Tibial nerve (tissue), 4 donors: Measurements from ENCODE around the gene IL17RD. TPM values are rescaled to one million over a fixed set of nuclear protein-coding genes. Genes with fewer than 3 reads are reported as not detected.

ENCODE experiments used
- DNase-seq, 2 donors: peaks; one replicate each; pipeline ENCODE4 v3.0.0-alpha.2; 2019; ENCODE audit warnings: low spot score in 2 of 2
- H3K27ac ChIP-seq, 4 donors: fragments of 200-600 bp; sonication (generic) in 3 of 4; one replicate each; pipeline ENCODE4 v1.5.1; 2017 to 2019; ENCODE audit warnings: mild to moderate bottlenecking in 1 of 4
- H3K27me3 ChIP-seq, 2 donors: fragments of 200-600 bp; sonication (generic) in 1 of 2; one replicate each; pipeline versions ENCODE4 v1.5.1 to v1.6.0; 2017 to 2019
- H3K36me3 ChIP-seq, 3 donors: fragments of 200-600 bp; sonication (generic); one replicate each; pipeline ENCODE4 v1.5.1; 2018 to 2019
- H3K4me1 ChIP-seq, 4 donors: fragments of 200-600 bp; sonication (generic) in 3 of 4; one replicate each; pipeline ENCODE4 v1.5.1; 2017 to 2019
- H3K4me3 ChIP-seq, 4 donors: fragments of 200-600 bp; sonication (generic) in 3 of 4; one replicate each; pipeline ENCODE4 v1.5.1; 2017 to 2019; ENCODE audit warnings: mild to moderate bottlenecking in 1 of 4, moderate library complexity in 1 of 4
- H3K9me3 ChIP-seq, 4 donors: fragments of 200-600 bp; sonication (generic) in 3 of 4; one replicate each; pipeline ENCODE4 v1.5.1; 2017 to 2019
- CTCF ChIP-seq, 5 experiments: fragments of 200-600 bp in 3 of 5; fragments of 450-650 bp in 2 of 5; sonication (generic) in 3 of 5; IDR thresholded peaks; one replicate each; pipeline ENCODE4 v1.5.1; 2016 to 2019; ENCODE audit warnings: antibody characterized with exemption in 5 of 5, mild to moderate bottlenecking in 3 of 5, moderate library complexity in 2 of 5
- EP300 ChIP-seq, 2 donors: sonication (generic); formaldehyde crosslinking; IDR thresholded peaks; one replicate each; pipeline ENCODE4 v1.6.1; 2017; ENCODE audit warnings: antibody characterized with exemption in 2 of 2, mild to moderate bottlenecking in 1 of 2
- POLR2A ChIP-seq, 2 donors: fragments of 450-650 bp; IDR thresholded peaks; one replicate each; pipeline ENCODE4 v1.6.1; 2017; ENCODE audit warnings: antibody characterized with exemption in 2 of 2, mild to moderate bottlenecking in 2 of 2, moderate library complexity in 2 of 2
- WGBS, 2 donors: methylation state at CpG; one replicate each; pipeline ENCODE4 v1.1.5; 2018; 5-methylcytosine and 5-hydroxymethylcytosine counted together
- total RNA-seq, 4 donors: library from RNA; depleted of rRNA; stranded (reverse); fragments of >200 nt; gene quantifications; one replicate each; pipeline ENCODE4 v1.1.0, GENCODE V29; 2016

Gene IL17RD
- total RNA-seq, 4 donors from 2014 or later = 9.8 to 13.8 (median 10.1) TPM

- Histone ChIP-seq H3K27ac (no peak overlapping the region), H3K27me3 (no peaks in the 10 kb centered on the region)
- no peak for TF ChIP-seq POLR2A (IDR thresholded peaks at IDR 0.05)
Measured at GRCh38 chr3:57095363-57095762, 69.8 kb downstream of the IL17RD start.

GRCh38 chr3:57094575-57094974 lies 70.6 kb downstream of the IL17RD start:
- H3K27me3 ChIP-seq = no peaks in the 10 kb centered on the region
- DNase-seq = no peak
- H3K27ac ChIP-seq = peak overlapping the region in 2 of 4 donors; percentile 18 to 47
- H3K36me3 ChIP-seq = peaks cover 0 to 32% (median 0%) of the 10 kb centered on the region in 3 donors
- H3K4me1 ChIP-seq = peaks cover 0 to 19% (median 0%) of the 10 kb centered on the region in 4 donors
- 58 to 71% methylated on average over 4 of the region's 4 CpGs for WGBS, 2 donors
- no peaks in the 10 kb centered on the region for H3K9me3 ChIP-seq
- TF ChIP-seq CTCF (IDR thresholded peaks at IDR 0.05) = no peak
- TF ChIP-seq POLR2A (IDR thresholded peaks at IDR 0.05) = no peak
- TF ChIP-seq EP300 (IDR thresholded peaks at IDR 0.05) = no peak
- H3K4me3 ChIP-seq = no peak overlapping the region

More at GRCh38 chr3:57095363-57095762, 69.8 kb downstream of the IL17RD start:
- peaks cover 0 to 32% (median 0%) of the 10 kb centered on the region in 3 donors for H3K36me3 ChIP-seq
- H3K4me3 ChIP-seq = no peak overlapping the region
- DNase-seq = no peak
- no peaks in the 10 kb centered on the region for H3K9me3 ChIP-seq
- 69 to 79% methylated on average over 5 of the region's 5 CpGs for WGBS, 2 donors
- peaks cover 0 to 23% (median 0%) of the 10 kb centered on the region in 4 donors for H3K4me1 ChIP-seq

GRCh38 chr3:57093971-57094535 lies 71.1 kb downstream of the IL17RD start:
- peaks cover 0 to 19% (median 0%) of the 10 kb centered on the region in 4 donors for H3K4me1 ChIP-seq
- peaks cover 0 to 32% (median 0%) of the 10 kb centered on the region in 3 donors for H3K36me3 ChIP-seq
- peak overlapping the region in 1 of 4 donors; percentile 6 for H3K4me3 ChIP-seq
- no peaks in the 10 kb centered on the region for H3K27me3 ChIP-seq
- no peaks in the 10 kb centered on the region for H3K9me3 ChIP-seq
- 47 to 59% methylated on average over 6 of the region's 6 CpGs for WGBS, 2 donors
- DNase-seq = no peak
- peak overlapping the region in 2 of 4 donors; percentile 18 to 47 for H3K27ac ChIP-seq
- TF ChIP-seq EP300 (IDR thresholded peaks at IDR 0.05) = no peak
- TF ChIP-seq POLR2A (IDR thresholded peaks at IDR 0.05) = no peak
- no peak for TF ChIP-seq CTCF (IDR thresholded peaks at IDR 0.05)

GRCh38 chr3:57093489-57093888 lies 71.7 kb downstream of the IL17RD start:
- Histone ChIP-seq H3K4me3 (no peak overlapping the region), H3K27me3 (no peaks in the 10 kb centered on the region), H3K36me3 (peaks cover 0 to 28% (median 0%) of the 10 kb centered on the region in 3 donors), H3K9me3 (no peaks in the 10 kb centered on the region), H3K27ac (no peak overlapping the region), H3K4me1 (peaks cover 0 to 19% (median 0%) of the 10 kb centered on the region in 4 donors)
- TF ChIP-seq POLR2A (IDR thresholded peaks at IDR 0.05) (no peak), CTCF (IDR thresholded peaks at IDR 0.05) (no peak), EP300 (IDR thresholded peaks at IDR 0.05) (no peak)
- DNase-seq = no peak

- no peaks in the 10 kb centered on the region for H3K9me3 ChIP-seq
- H3K4me3 ChIP-seq = no peak overlapping the region
- no peak for TF ChIP-seq EP300 (IDR thresholded peaks at IDR 0.05)
- TF ChIP-seq POLR2A (IDR thresholded peaks at IDR 0.05) = no peak
- no peak for TF ChIP-seq CTCF (IDR thresholded peaks at IDR 0.05)
- H3K4me1 ChIP-seq = peaks cover 0 to 19% (median 0%) of the 10 kb centered on the region in 4 donors
- peak overlapping the region in 2 of 4 donors; percentile 18 to 38 for H3K27ac ChIP-seq
- DNase-seq = no peak
- WGBS, 2 donors = 72 to 79% methylated on average over 3 of the region's 3 CpGs
- H3K27me3 ChIP-seq = no peaks in the 10 kb centered on the region
- H3K36me3 ChIP-seq = peaks cover 0 to 11% (median 0%) of the 10 kb centered on the region in 3 donors
Measured at GRCh38 chr3:57091521-57092273, 73.5 kb downstream of the IL17RD start.
